ENCODE measurements around the gene CCR8.

The CCR8 gene

DNA sequence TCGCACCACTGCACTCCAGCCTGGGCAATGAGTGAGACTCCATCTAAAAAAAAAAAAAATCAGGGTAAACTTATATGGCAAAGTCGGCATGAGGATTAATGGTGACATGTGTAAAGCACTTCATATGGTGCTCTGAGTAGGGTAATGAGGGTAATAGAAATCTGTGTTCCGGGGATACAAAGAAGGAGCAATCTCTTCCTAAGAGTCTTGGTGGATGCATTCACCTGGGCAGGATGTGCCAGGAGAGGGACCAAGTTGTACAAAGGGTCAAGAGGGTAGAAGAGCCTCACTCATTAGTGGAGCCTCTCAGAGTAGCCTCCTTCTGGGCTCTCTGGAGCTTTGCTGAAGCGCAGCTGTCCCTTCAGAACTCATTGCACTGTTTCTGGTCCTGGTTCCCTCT lies 40.4 kb upstream of the CCR8 start:
- Histone ChIP-seq H3K4me3 (no peak overlapping the region), H3K4me1 (no peaks in the 10 kb centered on the region), H3K27ac (peak overlapping the region in 1 of 2 donors; percentile 65), H3K36me3 (no peaks in the 10 kb centered on the region), H3K27me3 (no peaks in the 10 kb centered on the region), H3K9me3 (no peaks in the 10 kb centered on the region)
- no peak for DNase-seq
- TF ChIP-seq, protein P1, sequence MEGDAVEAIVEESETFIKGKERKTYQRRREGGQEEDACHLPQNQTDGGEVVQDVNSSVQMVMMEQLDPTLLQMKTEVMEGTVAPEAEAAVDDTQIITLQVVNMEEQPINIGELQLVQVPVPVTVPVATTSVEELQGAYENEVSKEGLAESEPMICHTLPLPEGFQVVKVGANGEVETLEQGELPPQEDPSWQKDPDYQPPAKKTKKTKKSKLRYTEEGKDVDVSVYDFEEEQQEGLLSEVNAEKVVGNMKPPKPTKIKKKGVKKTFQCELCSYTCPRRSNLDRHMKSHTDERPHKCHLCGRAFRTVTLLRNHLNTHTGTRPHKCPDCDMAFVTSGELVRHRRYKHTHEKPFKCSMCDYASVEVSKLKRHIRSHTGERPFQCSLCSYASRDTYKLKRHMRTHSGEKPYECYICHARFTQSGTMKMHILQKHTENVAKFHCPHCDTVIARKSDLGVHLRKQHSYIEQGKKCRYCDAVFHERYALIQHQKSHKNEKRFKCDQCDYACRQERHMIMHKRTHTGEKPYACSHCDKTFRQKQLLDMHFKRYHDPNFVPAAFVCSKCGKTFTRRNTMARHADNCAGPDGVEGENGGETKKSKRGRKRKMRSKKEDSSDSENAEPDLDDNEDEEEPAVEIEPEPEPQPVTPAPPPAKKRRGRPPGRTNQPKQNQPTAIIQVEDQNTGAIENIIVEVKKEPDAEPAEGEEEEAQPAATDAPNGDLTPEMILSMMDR (IDR thresholded peaks at IDR 0.05), result no peak
- intact Hi-C loops (cut with DNase I; ENCODE audit: low total_unique reads), result loop anchor here (5.0 kb wide), 1 partner anchor 82 kb away; no protein-coding TSS in a partner anchor

GRCh38 chr3:39290255-39290654 lies 39.3 kb upstream of the CCR8 start:
- Histone ChIP-seq H3K9me3 (no peaks in the 10 kb centered on the region), H3K27ac (peak overlapping the region in 1 of 2 donors; percentile 65), H3K4me3 (no peak overlapping the region), H3K27me3 (no peaks in the 10 kb centered on the region), H3K4me1 (no peaks in the 10 kb centered on the region), H3K36me3 (no peaks in the 10 kb centered on the region)
- TF ChIP-seq, protein P1 (IDR thresholded peaks at IDR 0.05), result no peak
- DNase-seq, result no peak
- intact Hi-C loops (cut with DNase I; ENCODE audit: low total_unique reads), result loop anchor here (5.0 kb wide), 1 partner anchor 98 kb away; the partner anchor contains the start of gene XIRP1

- intact Hi-C loops (cut with DNase I; ENCODE audit: low total_unique reads), result loop anchor here (2.0 to 5.0 kb wide), 2 partner anchors 100 to 167 kb away; partner anchors contain the start of gene XIRP1
- no peaks in the 10 kb centered on the region for H3K9me3 ChIP-seq
- H3K27ac ChIP-seq, result no peak overlapping the region
- peak; percentile 40 to 79 for DNase-seq
- no peak overlapping the region for H3K4me3 ChIP-seq
- TF ChIP-seq, protein P1 (IDR thresholded peaks at IDR 0.05), result peak; percentile 86 to 92
- no peaks in the 10 kb centered on the region for H3K4me1 ChIP-seq
- no peaks in the 10 kb centered on the region for H3K36me3 ChIP-seq
- no peaks in the 10 kb centered on the region for H3K27me3 ChIP-seq
These were observed 37.6 kb upstream of the CCR8 start for GRCh38 chr3:39291903-39292329.

DNA sequence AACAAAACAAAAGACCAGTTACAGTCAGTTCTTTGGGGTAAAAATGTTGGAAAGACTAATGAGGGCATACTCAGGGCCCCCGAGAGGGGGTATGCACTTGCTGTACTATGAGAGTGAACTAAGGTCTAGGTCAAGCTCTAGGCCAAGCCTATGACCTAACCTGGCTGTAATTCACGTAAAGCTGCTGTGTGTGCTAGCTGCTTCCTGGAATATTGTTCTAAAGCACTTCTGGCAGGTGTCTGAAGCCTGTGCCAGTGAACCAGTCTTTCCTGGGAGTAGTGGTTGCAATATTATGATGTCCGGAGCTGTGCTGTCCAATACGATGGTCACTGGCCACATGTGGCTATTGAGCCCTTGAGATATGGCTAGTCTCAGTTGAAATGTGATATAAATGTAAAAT lies 36.5 kb upstream of the CCR8 start:
- H3K27ac ChIP-seq, result no peak overlapping the region
- H3K4me1 ChIP-seq, result no peaks in the 10 kb centered on the region
- TF ChIP-seq, protein P1 (IDR thresholded peaks at IDR 0.05), result no peak
- intact Hi-C loops (cut with DNase I; ENCODE audit: low total_unique reads), result loop anchor here (2.0 to 5.0 kb wide), 2 partner anchors 101 to 168 kb away; partner anchors contain the start of gene XIRP1
- H3K9me3 ChIP-seq, result no peaks in the 10 kb centered on the region
- H3K4me3 ChIP-seq, result no peak overlapping the region
- no peaks in the 10 kb centered on the region for H3K36me3 ChIP-seq
- DNase-seq, result no peak
- H3K27me3 ChIP-seq, result no peaks in the 10 kb centered on the region

DNA sequence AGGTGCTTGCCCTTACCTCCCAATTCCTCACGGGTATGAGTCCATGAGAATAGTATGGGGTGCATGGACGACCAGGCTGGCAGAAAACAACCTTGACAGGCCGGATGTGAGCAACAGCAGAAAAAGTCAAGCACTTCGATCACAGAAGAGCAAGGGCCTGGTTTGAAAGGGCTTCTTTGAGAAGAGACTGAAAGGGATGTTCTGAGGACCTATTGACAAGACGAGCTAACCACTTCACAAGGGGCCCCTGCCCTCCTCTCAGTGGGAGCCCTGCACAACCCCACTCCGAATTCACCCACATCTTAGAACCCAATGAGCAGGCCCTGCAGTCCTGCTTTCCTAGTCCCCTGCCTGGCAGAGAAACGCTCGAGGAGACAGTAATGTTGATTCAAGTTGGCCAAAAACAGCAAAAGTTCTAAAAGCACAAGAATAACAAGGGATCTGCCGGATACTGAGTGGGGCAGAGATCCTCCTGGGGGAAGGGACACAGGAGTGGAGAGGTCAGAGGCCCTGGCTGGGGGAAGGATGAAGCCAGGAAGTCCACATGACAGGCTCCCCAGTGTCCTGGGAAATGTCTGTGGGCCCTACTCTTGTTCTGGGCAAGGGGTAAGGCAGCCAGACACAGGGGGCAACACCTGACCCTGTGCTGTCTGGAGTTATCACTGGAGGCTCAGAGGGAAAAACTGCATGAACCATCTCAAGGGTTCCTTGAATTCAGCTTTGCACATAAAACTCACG lies 34.9 kb upstream of the CCR8 start:
- intact Hi-C loops (cut with DNase I; ENCODE audit: low total_unique reads), result loop anchor here (5.0 kb wide), 1 partner anchor 102 kb away; the partner anchor contains the start of gene XIRP1
- Histone ChIP-seq H3K9me3 (peaks cover 0 to 9% (median 2%) of the 10 kb centered on the region in 3 donors), H3K4me1 (no peaks in the 10 kb centered on the region), H3K27me3 (no peaks in the 10 kb centered on the region), H3K27ac (no peak overlapping the region), H3K36me3 (no peaks in the 10 kb centered on the region), H3K4me3 (no peak overlapping the region)
- no peak for DNase-seq
- TF ChIP-seq, protein P1 (IDR thresholded peaks at IDR 0.05), result no peak
